LNCAP (cell line): Measurements from ENCODE around the gene ST7.

Experiments
- CTCF ChIP-seq: fragments of 450-650 bp; IDR thresholded peaks from 2 replicates; pipeline ENCODE4 v1.5.1; 2017; ENCODE audit warnings: mild to moderate bottlenecking

Gene ST7

GRCh38 chr7:116966601-116967000 lies 13.3 kb downstream of the ST7 start:
- TF ChIP-seq CTCF: no peak

DNA sequence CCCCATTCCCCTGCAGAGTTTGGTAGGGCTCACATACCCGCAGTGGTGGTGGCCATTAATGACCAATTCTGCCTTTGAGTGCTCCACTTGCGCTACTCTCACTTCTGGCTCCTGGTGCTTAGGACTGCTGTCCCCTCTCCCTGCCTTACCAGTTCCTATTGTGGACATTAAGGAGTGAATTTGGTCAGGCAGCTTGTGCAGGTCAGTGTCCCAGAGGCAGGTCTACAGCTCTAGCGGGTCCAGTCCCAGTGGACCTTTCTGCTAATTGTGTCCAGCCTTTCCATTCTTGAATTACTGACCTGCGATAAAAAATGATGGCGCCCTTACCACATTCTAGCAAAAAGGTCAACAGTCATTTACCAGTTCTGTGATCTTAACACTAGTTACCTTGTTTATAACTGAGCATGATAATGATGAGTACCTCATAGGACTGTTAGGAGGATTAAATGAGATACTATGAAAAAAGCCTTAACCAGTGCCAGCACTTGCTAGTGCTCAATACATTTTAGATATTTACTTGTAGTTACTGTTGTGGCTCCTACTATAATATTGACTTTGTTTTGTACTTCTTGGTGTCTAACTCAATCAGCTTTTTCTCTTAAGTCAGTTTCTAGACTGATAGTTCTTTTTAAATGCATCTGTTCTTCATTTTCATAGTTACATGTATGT lies 14.1 kb downstream of the ST7 start:
- TF ChIP-seq CTCF: no peak

DNA sequence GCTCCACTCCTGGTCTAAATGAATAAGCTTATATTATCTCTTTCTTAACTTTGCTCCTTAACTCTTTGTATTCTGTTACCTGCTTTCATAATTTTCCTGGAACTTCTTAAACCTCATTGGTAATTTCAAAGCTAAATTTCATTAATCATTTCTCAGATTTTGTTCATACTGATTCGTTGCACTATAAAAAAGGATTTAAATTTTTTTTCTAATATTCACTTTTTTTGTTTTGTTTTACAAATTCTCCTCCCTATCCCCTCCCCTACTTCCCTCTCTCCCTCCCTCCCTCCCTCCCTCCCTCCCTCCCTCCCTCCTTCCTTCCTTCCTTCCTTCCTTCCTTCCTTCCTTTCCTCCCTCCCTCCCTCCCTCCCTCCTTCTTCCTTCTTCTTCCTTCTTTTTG lies 14.7 kb downstream of the ST7 start:
- TF ChIP-seq CTCF: no peak

DNA sequence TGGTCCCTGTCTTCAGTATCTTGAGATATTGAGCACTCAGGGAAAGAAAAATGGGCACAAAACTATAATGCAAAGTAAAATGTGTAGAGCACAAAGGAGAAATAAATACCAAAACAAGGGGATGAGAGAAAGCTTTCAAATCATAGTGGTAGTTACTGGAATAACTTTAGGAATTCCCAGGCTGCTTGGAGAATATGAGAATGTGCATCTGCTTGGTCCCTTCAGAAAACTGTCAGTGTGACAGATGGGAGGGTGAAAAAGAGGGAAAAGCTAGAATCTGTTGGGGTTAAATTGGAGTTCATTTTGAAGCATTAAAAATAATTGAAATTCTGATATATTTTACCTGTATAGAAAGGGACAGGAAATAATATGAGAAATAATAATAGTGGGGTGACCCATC lies 15.3 kb downstream of the ST7 start:
- TF ChIP-seq CTCF: no peak

GRCh38 chr7:116969371-116969902 lies 16.1 kb downstream of the ST7 start:
- TF ChIP-seq CTCF: no peak

DNA sequence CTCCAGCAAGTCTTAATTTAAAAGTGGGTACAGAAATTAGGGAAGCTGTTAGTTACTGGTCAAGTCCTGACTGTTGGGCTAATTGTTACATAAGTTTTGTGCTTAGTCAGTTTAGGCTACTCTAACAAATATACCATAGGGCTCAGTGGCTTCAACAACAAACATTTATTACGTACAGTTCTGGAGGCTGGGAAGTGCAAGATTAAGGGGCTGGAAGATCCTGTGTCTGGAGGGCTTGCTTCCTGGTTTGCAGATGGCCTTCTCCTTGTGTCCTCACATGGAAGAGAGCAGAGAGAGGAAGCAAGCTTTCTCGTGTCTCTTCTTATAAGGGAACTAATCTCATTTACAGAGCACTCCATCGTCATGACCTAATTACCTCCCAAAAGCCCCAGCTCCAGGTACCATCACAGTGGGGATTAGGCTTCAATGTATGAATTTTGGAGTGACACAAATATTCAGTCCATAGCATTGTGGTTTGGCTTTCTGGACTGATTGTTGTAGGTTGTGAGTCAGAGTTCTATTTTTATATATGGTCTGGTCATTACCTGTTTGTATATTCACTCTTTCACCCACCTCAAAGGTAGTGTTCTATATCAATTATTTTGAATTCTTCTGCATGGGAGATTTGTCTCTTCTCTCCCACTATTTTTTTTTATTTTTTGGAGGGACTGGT lies 17.1 kb downstream of the ST7 start:
- no peak for TF ChIP-seq CTCF

DNA sequence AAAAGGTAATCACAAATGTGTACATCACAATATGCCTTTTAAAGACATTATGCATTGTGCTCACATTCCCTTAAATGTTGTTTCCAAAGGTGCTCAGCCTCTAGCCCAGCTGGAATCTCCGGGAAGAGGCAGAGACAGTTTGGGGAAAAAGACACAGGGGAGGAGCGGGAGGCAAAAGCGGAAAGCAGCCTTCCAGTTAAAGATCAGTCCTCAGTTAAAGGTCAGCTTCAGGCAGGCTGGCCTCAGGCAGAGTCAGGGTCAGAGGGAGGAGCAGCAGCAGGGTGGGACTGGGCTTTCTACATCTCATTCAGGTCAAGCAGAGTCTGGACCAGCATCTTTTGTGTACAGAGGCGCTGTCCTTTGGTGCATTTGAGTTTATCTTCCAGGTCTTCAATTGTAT lies 18.6 kb downstream of the ST7 start:
- TF ChIP-seq CTCF: no peak
